Endodermal cell (in vitro differentiated cells): ENCODE results near the gene STAMBP. TPM values are rescaled to one million over a fixed set of nuclear protein-coding genes. Genes with fewer than 3 reads are reported as not detected.
"Not testable (repeated sequence)": the region's sequence is repeated elsewhere in the genome, so short reads cannot be mapped to it uniquely, and the experiment has no call there.

Experiments used
- DNase-seq: peaks from one replicate; pipeline ENCODE4 v3.0.0-alpha.2; 2017
- H3K27ac ChIP-seq: 2 replicates; pipeline ENCODE4 v1.5.1; 2013; ENCODE audit warnings: mild to moderate bottlenecking, low read depth, low read length, moderate library complexity
- H3K27me3 ChIP-seq: 2 replicates; pipeline ENCODE4 v1.6.1; 2013; ENCODE audit warnings: mild to moderate bottlenecking, low read length, moderate library complexity; ENCODE audit not compliant: insufficient read depth, control insufficient read depth, poor library complexity, severe bottlenecking
- H3K36me3 ChIP-seq: 2 replicates; pipeline ENCODE4 v1.7.0; 2013; ENCODE audit warnings: mild to moderate bottlenecking, low read length, moderate library complexity; ENCODE audit not compliant: control insufficient read depth, insufficient read depth
- H3K4me1 ChIP-seq: one replicate; pipeline ENCODE4 v1.7.0; 2013; ENCODE audit warnings: low read length; ENCODE audit not compliant: control insufficient read depth, insufficient read depth
- H3K4me3 ChIP-seq: 2 replicates; pipeline ENCODE4 v1.5.1; 2013; ENCODE audit warnings: mild to moderate bottlenecking, low read length, moderate library complexity
- H3K9ac ChIP-seq: 2 replicates; pipeline ENCODE4 v1.6.1; 2013; ENCODE audit warnings: mild to moderate bottlenecking, low read length, moderate library complexity; ENCODE audit not compliant: poor library complexity, severe bottlenecking; ENCODE audit errors: extremely low read depth
- H3K9me3 ChIP-seq: 2 replicates; pipeline ENCODE4 v1.6.1; 2013; ENCODE audit warnings: mild to moderate bottlenecking, low read length, moderate library complexity; ENCODE audit not compliant: control insufficient read depth
- H3K27ac Mint-ChIP-seq: 2 replicates; pipeline ENCODE4 v1.8.0; 2020; ENCODE audit warnings: mixed read lengths
- H3K27me3 Mint-ChIP-seq: 2 replicates; pipeline ENCODE4 v1.8.0; 2021; ENCODE audit warnings: mild to moderate bottlenecking, mixed read lengths; ENCODE audit not compliant: insufficient read depth
- H3K36me3 Mint-ChIP-seq: 2 replicates; pipeline ENCODE4 v1.8.0; 2020; ENCODE audit warnings: low read depth, mixed read lengths
- H3K4me1 Mint-ChIP-seq: 2 replicates; pipeline ENCODE4 v1.8.0; 2020; ENCODE audit warnings: mixed read lengths
- H3K4me3 Mint-ChIP-seq: 2 replicates; pipeline ENCODE4 v1.8.0; 2020; ENCODE audit warnings: mild to moderate bottlenecking, moderate library complexity, mixed read lengths
- H3K9me3 Mint-ChIP-seq: 2 replicates; pipeline ENCODE4 v1.8.0; 2020; ENCODE audit warnings: mild to moderate bottlenecking, mixed read lengths
- CTCF ChIP-seq: fragments of 200-600 bp; sonication (generic); conservative IDR thresholded peaks from 2 replicates; pipeline ENCODE4 v1.5.0; 2021; ENCODE audit warnings: antibody characterized with exemption, mild to moderate bottlenecking
- whole genome bisulfite sequencing, 2 experiments: methylation state at CpG; one replicate each; pipeline versions ENCODE4 v1.1.5 to v1.1.7; 2013; ENCODE audit warnings: missing lambda C conversion rate in 2 of 2, mixed read lengths in 1 of 2; ENCODE audit not compliant: insufficient coverage in 1 of 2, insufficient read length in 1 of 2; 5-methylcytosine and 5-hydroxymethylcytosine counted together
- total RNA-seq, 2 donors: library from RNA; stranded (reverse); fragmentation: NEBNext Ultra II Directional in 1 of 2; extraction: Animal tissue kit (Norgen Biotek cat#: 25700) in 1 of 2; gene quantifications; 2 replicates in 1 of 2; 3 replicates in 1 of 2; pipeline ENCODE4 v1.2.1, GENCODE V29; 2021

The STAMBP gene
- total RNA-seq, 2 donors from 2014 or later: 41.6 to 42.4 TPM

GRCh38 chr2:73886357-73886756, 57.6 kb downstream of the STAMBP start:
- no peak overlapping the region for H3K27ac ChIP-seq
- WGBS, 2 experiments: 82% methylated on average over 2 to 4 of the region's 4 CpGs
- Mint-ChIP-seq H3K4me3 (no peak overlapping the region), H3K27me3 (peaks cover 3% of the 10 kb centered on the region), H3K36me3 (no peaks in the 10 kb centered on the region), H3K4me1 (no peaks in the 10 kb centered on the region), H3K9me3 (no peaks in the 10 kb centered on the region), H3K27ac (no peak overlapping the region)
- TF ChIP-seq CTCF: no peak
- H3K9me3 ChIP-seq: no peaks in the 10 kb centered on the region
- H3K9ac ChIP-seq: no peak overlapping the region
- H3K4me1 ChIP-seq: no peaks in the 10 kb centered on the region
- no peak for DNase-seq
- no peak overlapping the region for H3K4me3 ChIP-seq
- no peaks in the 10 kb centered on the region for H3K27me3 ChIP-seq
- H3K36me3 ChIP-seq: no peaks in the 10 kb centered on the region

GRCh38 chr2:73887596-73888353, 59.0 kb downstream of the STAMBP start:
- WGBS, 2 experiments: 69 to 82% methylated on average over 4 to 10 of the region's 11 CpGs
- H3K27ac ChIP-seq, H3K27ac Mint-ChIP-seq, H3K9ac ChIP-seq, H3K4me1 Mint-ChIP-seq, H3K4me1 ChIP-seq, H3K9me3 ChIP-seq, H3K4me3 Mint-ChIP-seq, H3K36me3 Mint-ChIP-seq, H3K27me3 ChIP-seq, H3K4me3 ChIP-seq, H3K27me3 Mint-ChIP-seq, DNase-seq, H3K36me3 ChIP-seq, H3K9me3 Mint-ChIP-seq: not testable (repeated sequence)

DNA sequence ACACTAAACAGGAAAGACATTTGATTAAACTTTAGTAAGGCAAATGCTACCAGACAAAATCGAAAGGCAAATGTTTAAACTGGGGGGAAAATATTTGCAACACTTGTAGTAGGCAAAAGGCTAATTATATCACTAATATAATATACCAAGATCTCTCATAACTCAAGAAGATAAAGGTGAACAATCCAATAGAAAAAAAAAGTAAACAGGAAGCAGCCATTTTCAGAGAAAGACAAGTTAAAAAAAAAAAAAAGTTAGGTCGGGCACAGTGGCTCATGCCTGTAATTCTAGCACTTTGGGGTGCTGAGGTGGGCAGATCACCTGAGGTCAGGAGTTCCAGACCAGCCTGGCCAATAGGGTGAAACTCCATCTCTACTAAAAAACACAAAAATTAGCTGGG, 59.6 kb downstream of the STAMBP start:
- H3K9me3 ChIP-seq: no peaks in the 10 kb centered on the region
- H3K27me3 ChIP-seq: no peaks in the 10 kb centered on the region
- no peak overlapping the region for H3K27ac ChIP-seq
- no peak for TF ChIP-seq CTCF
- Mint-ChIP-seq H3K27me3 (peaks cover 3% of the 10 kb centered on the region), H3K4me1 (no peaks in the 10 kb centered on the region), H3K9me3 (no peaks in the 10 kb centered on the region), H3K36me3 (no peaks in the 10 kb centered on the region), H3K4me3 (no peak overlapping the region), H3K27ac (no peak overlapping the region)
- no peak for DNase-seq
- 64% methylated on average over 1 of the region's 2 CpGs; no CpG with 5 or more reads in 1 of the 2 experiments for WGBS, 2 experiments
- no peak overlapping the region for H3K9ac ChIP-seq
- H3K36me3 ChIP-seq: no peaks in the 10 kb centered on the region
- H3K4me1 ChIP-seq: no peaks in the 10 kb centered on the region
- no peak overlapping the region for H3K4me3 ChIP-seq

DNA sequence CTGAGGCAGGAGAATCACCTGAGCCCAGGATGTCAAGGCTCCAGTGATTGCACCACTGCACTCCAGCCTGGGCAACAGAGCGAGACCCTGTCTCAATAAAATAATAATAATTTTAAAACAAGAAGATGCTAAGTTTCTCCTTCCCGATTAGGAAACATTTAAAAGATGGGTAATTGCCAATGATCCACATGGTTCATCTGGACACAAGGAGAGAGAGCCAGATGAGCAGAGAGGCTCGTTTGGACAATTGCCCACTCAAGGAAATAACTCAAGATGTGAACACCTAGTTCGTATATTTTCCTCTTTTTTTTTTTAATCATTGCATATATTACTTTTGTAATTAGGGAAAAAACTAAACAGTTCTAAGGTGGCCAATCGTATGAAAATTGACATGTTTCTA, 60.4 kb downstream of the STAMBP start:
- no peak for DNase-seq
- H3K27ac ChIP-seq: no peak overlapping the region
- TF ChIP-seq CTCF: no peak
- Mint-ChIP-seq H3K27me3 (peaks cover 3% of the 10 kb centered on the region), H3K36me3 (no peaks in the 10 kb centered on the region), H3K27ac (no peak overlapping the region), H3K4me3 (no peak overlapping the region), H3K4me1 (no peaks in the 10 kb centered on the region), H3K9me3 (no peaks in the 10 kb centered on the region)
- WGBS, 2 experiments: 82 to 90% methylated on average over 2 of the region's 5 CpGs
- H3K9me3 ChIP-seq: no peaks in the 10 kb centered on the region
- H3K4me1 ChIP-seq: no peaks in the 10 kb centered on the region
- H3K36me3 ChIP-seq: no peaks in the 10 kb centered on the region
- no peaks in the 10 kb centered on the region for H3K27me3 ChIP-seq
- H3K4me3 ChIP-seq: no peak overlapping the region
- no peak overlapping the region for H3K9ac ChIP-seq
